ENCODE results near the gene RNF224. TPM values are rescaled to one million over a fixed set of nuclear protein-coding genes. Genes with fewer than 3 reads are reported as not detected.

The RNF224 gene
- total RNA-seq, 1 experiment from 2014 or later, result 0.30 TPM

- ChIA-PET POLR2A (no interaction called here), CTCF (no interaction called here), RAD21 (ENCODE audit: low non-redundant PET in 1 of 2, low total read pairs in 2 of 2, uncharacterized antibody in 2 of 2, unreplicated experiment in 2 of 2) (no interaction called here)
- H3K36me3 ChIP-seq (ENCODE audit: control insufficient read depth in 1 of 2, insufficient read depth in 2 of 2, low read length in 2 of 2), result peaks cover 0 to 23% of the 10 kb centered on the region in 2 experiments; a peak in 1 of 4 replicates
- TF ChIP-seq, protein P1, sequence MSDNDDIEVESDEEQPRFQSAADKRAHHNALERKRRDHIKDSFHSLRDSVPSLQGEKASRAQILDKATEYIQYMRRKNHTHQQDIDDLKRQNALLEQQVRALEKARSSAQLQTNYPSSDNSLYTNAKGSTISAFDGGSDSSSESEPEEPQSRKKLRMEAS (IDR thresholded peaks at IDR 0.05), result no peak
- no peak for TF ChIP-seq ZBTB33 (IDR thresholded peaks at IDR 0.05; ENCODE audit: extremely low read depth, insufficient replicate concordance, low read length)
- no peaks in the 10 kb centered on the region for H3K9me2 ChIP-seq (ENCODE audit: insufficient read depth)
- ATAC-seq, result no peak
- H2AFZ ChIP-seq (ENCODE audit: low read depth, low read length, poor library complexity, severe bottlenecking), result no peak overlapping the region
- H3K27ac ChIP-seq (ENCODE audit: low read depth, low read length), result no peak overlapping the region
- H3K4me3 ChIP-seq (replicated peaks in 1 of 2; ENCODE audit: low read depth in 1 of 2, low read length in 2 of 2), result no peak overlapping the region
- no peaks in the 10 kb centered on the region for H3K27me3 ChIP-seq (ENCODE audit: insufficient read depth, low read length)
- H3K9me3 ChIP-seq (ENCODE audit: control insufficient read depth in 1 of 2, insufficient read depth in 1 of 2, low read depth in 1 of 2, low read length in 2 of 2), result no peaks in the 10 kb centered on the region
- H4K20me1 ChIP-seq (ENCODE audit: insufficient read depth), result no peaks in the 10 kb centered on the region
- no peak for DNase-seq (ENCODE audit: low read depth, low spot score)
- no peak overlapping the region for H3K4me2 ChIP-seq (ENCODE audit: low read length)
- peaks cover 16 to 30% of the 10 kb centered on the region in 2 experiments for H3K4me1 ChIP-seq (ENCODE audit: control insufficient read depth in 1 of 2, insufficient read depth in 2 of 2, low read length in 2 of 2)
- no peak overlapping the region for H3K9ac ChIP-seq (ENCODE audit: low read length)
- BruUV-seq (replicated peaks), result no TSS peak
- intact Hi-C loops (cut with micrococcal nuclease), result loop anchor here (5.0 kb wide), 1 partner anchor 41 kb away; the partner anchor contains the start of genes CYSRT1 and RNF224
- peaks cover 50% of the 10 kb centered on the region for H3K79me2 ChIP-seq (ENCODE audit: insufficient read depth, low read length)
Measured at GRCh38 chr9:137185921-137186320, 41.4 kb upstream of the RNF224 start.

GRCh38 chr9:137186385-137186784 is 40.9 kb upstream of the RNF224 start:
- H3K4me1 ChIP-seq (ENCODE audit: control insufficient read depth in 1 of 2, insufficient read depth in 2 of 2, low read length in 2 of 2), result peaks cover 16 to 33% of the 10 kb centered on the region in 2 experiments
- H3K27ac ChIP-seq (ENCODE audit: low read depth, low read length), result no peak overlapping the region
- H3K9me3 ChIP-seq (ENCODE audit: control insufficient read depth in 1 of 2, insufficient read depth in 1 of 2, low read depth in 1 of 2, low read length in 2 of 2), result no peaks in the 10 kb centered on the region
- H3K4me3 ChIP-seq (replicated peaks in 1 of 2; ENCODE audit: low read depth in 1 of 2, low read length in 2 of 2), result no peak overlapping the region
- peaks cover 52% of the 10 kb centered on the region for H3K79me2 ChIP-seq (ENCODE audit: insufficient read depth, low read length)
- no peak for DNase-seq (ENCODE audit: low read depth, low spot score)
- RAD21 ChIA-PET (ENCODE audit: low non-redundant PET in 1 of 2, low total read pairs in 2 of 2, uncharacterized antibody in 2 of 2, unreplicated experiment in 2 of 2), result no interaction called here
- POLR2A ChIA-PET, result no interaction called here
- H4K20me1 ChIP-seq (ENCODE audit: insufficient read depth), result no peaks in the 10 kb centered on the region
- no peak overlapping the region for H3K4me2 ChIP-seq (ENCODE audit: low read length)
- H3K9me2 ChIP-seq (ENCODE audit: insufficient read depth), result no peaks in the 10 kb centered on the region
- H3K36me3 ChIP-seq (ENCODE audit: control insufficient read depth in 1 of 2, insufficient read depth in 2 of 2, low read length in 2 of 2), result peaks cover 0 to 23% of the 10 kb centered on the region in 2 experiments; a peak in 1 of 4 replicates
- no TSS peak for BruUV-seq (replicated peaks)
- intact Hi-C loops (cut with micrococcal nuclease), result loop anchor here (5.0 kb wide), 1 partner anchor 41 kb away; the partner anchor contains the start of genes CYSRT1 and RNF224
- H3K9ac ChIP-seq (ENCODE audit: low read length), result no peak overlapping the region
- CTCF ChIA-PET, result no interaction called here
- no peak for ATAC-seq
- H3K27me3 ChIP-seq (ENCODE audit: insufficient read depth, low read length), result no peaks in the 10 kb centered on the region
- H2AFZ ChIP-seq (ENCODE audit: low read depth, low read length, poor library complexity, severe bottlenecking), result no peak overlapping the region
- TF ChIP-seq, protein P2, sequence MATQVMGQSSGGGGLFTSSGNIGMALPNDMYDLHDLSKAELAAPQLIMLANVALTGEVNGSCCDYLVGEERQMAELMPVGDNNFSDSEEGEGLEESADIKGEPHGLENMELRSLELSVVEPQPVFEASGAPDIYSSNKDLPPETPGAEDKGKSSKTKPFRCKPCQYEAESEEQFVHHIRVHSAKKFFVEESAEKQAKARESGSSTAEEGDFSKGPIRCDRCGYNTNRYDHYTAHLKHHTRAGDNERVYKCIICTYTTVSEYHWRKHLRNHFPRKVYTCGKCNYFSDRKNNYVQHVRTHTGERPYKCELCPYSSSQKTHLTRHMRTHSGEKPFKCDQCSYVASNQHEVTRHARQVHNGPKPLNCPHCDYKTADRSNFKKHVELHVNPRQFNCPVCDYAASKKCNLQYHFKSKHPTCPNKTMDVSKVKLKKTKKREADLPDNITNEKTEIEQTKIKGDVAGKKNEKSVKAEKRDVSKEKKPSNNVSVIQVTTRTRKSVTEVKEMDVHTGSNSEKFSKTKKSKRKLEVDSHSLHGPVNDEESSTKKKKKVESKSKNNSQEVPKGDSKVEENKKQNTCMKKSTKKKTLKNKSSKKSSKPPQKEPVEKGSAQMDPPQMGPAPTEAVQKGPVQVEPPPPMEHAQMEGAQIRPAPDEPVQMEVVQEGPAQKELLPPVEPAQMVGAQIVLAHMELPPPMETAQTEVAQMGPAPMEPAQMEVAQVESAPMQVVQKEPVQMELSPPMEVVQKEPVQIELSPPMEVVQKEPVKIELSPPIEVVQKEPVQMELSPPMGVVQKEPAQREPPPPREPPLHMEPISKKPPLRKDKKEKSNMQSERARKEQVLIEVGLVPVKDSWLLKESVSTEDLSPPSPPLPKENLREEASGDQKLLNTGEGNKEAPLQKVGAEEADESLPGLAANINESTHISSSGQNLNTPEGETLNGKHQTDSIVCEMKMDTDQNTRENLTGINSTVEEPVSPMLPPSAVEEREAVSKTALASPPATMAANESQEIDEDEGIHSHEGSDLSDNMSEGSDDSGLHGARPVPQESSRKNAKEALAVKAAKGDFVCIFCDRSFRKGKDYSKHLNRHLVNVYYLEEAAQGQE (IDR thresholded peaks at IDR 0.05; ENCODE audit: low read depth), result no peak
- TF ChIP-seq CEBPB (IDR thresholded peaks at IDR 0.05; ENCODE audit: low read depth), result no peak
- TF ChIP-seq, protein P1 (IDR thresholded peaks at IDR 0.05), result no peak
- no peak for TF ChIP-seq POLR2A (IDR thresholded peaks at IDR 0.05; ENCODE audit: borderline replicate concordance, extremely low read depth, insufficient read depth, insufficient read length)
- TF ChIP-seq, protein P3, sequence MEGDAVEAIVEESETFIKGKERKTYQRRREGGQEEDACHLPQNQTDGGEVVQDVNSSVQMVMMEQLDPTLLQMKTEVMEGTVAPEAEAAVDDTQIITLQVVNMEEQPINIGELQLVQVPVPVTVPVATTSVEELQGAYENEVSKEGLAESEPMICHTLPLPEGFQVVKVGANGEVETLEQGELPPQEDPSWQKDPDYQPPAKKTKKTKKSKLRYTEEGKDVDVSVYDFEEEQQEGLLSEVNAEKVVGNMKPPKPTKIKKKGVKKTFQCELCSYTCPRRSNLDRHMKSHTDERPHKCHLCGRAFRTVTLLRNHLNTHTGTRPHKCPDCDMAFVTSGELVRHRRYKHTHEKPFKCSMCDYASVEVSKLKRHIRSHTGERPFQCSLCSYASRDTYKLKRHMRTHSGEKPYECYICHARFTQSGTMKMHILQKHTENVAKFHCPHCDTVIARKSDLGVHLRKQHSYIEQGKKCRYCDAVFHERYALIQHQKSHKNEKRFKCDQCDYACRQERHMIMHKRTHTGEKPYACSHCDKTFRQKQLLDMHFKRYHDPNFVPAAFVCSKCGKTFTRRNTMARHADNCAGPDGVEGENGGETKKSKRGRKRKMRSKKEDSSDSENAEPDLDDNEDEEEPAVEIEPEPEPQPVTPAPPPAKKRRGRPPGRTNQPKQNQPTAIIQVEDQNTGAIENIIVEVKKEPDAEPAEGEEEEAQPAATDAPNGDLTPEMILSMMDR (IDR thresholded peaks at IDR 0.05 in 2 of 3, conservative IDR thresholded peaks at IDR 0.05 in 1 of 3; ENCODE audit: borderline replicate concordance in 1 of 3, insufficient read depth in 1 of 3, low read depth in 2 of 3, low read length in 2 of 3), result no peak
- TF ChIP-seq ZFX (IDR thresholded peaks at IDR 0.05), result no peak
- TF ChIP-seq, protein P4, sequence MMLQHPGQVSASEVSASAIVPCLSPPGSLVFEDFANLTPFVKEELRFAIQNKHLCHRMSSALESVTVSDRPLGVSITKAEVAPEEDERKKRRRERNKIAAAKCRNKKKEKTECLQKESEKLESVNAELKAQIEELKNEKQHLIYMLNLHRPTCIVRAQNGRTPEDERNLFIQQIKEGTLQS (IDR thresholded peaks at IDR 0.05), result no peak
- TF ChIP-seq CBX3 (IDR thresholded peaks at IDR 0.05; ENCODE audit: low read depth), result no peak
- no peak for TF ChIP-seq YY1 (IDR thresholded peaks at IDR 0.05; ENCODE audit: extremely low read depth, insufficient replicate concordance, low read depth, low read length)
- no peak for TF ChIP-seq ZNF274 (IDR thresholded peaks at IDR 0.05; ENCODE audit: low read depth, low read length)

Data from HCT116 (cell line).